ENCODE data around the gene PLCE1.

Gene PLCE1

GRCh38 chr10:93993414-93993781 is 333 bp upstream of the PLCE1 start:
- FAIRE-seq (no peak), DNase-seq (ENCODE audit: low spot score) (no peak)

DNA sequence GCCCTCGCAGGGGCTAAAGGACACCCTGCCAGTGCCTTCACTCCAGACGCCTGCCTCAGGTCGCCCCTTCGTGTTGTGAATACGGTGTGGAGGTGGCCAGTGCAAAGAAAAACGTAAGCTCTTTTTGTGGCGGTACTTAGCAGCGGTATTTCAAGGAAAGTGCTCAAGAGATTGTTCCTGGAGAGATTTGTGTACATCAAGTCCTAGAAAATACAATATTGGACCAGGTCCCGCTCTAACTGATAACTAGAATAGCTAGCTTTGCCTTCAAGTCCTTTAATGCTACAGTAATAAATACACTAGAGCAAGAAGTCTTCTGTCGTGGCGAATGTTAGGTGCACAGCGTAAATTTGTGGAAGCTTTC is 689 bp downstream of the PLCE1 start:
- no peak for FAIRE-seq

DNA sequence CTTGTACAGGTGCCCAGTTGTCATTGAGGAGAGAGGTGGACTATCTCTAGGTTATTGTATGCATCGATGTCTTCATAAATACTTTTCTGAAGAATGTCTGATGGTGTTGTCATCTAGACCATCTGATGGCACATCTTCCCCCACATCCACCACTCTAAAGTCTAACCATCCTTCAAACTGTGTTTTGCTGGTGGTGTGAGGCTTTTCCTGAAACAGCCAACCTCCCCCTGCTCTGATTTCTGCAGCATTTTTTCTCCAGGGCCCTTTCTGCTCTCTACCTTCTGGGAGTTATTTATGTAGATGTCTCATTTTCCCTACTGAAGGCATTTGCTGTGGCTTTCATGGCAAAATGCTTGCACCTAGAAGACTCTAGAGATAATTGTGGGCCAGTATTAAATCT is 1.5 kb downstream of the PLCE1 start:
- no peak for DNase-seq (ENCODE audit: low spot score)

More for the DNA sequence above, 689 bp downstream of the PLCE1 start:
- DNase-seq (ENCODE audit: low spot score) = no peak

DNA sequence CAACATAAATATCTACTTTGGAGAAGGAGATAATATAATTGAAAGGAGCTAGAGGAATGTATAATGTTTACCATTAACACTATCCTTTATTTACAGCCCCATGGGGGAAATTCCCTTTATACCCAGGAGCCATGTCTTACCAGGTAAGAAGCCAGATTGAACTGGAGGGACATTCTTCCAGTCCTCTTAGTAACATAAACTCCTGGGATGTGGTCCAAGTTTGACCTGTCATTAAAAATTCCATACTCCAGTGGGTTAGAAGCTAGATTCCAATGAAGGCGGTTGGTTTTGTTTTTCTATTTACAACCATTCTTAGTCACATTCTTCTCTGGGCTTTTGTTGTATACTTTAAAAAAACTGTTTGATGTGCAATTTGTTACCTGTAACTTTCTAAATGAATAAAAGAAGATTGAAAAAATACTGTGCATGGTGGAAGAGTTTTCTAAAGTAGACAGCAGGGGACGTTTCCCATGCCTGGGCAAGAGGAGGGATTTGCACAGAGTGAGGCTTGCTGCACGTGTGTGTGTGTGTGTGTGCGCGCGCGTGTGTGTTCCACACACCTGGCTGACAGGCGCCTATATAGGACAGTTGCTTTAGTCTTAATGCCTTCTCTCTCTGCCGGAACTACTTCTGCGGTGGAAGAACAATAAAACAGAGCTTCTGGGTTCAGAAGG is 2.0 kb downstream of the PLCE1 start:
- DNase-seq (ENCODE audit: low spot score) = peak; percentile 77
- peak; percentile 94 for FAIRE-seq

More for the DNA sequence above, 1.5 kb downstream of the PLCE1 start:
- FAIRE-seq = no peak

- FAIRE-seq (no peak), DNase-seq (ENCODE audit: low spot score) (no peak)
Observed at GRCh38 chr10:93996551-93996950, 2.8 kb downstream of the PLCE1 start.

GRCh38 chr10:93997546-93997945 is 3.8 kb downstream of the PLCE1 start:
- DNase-seq (ENCODE audit: low spot score) (no peak), FAIRE-seq (no peak)

- no peak for DNase-seq (ENCODE audit: low spot score)
- FAIRE-seq = no peak
Observed at GRCh38 chr10:93999401-93999851, 5.7 kb downstream of the PLCE1 start.

DNA sequence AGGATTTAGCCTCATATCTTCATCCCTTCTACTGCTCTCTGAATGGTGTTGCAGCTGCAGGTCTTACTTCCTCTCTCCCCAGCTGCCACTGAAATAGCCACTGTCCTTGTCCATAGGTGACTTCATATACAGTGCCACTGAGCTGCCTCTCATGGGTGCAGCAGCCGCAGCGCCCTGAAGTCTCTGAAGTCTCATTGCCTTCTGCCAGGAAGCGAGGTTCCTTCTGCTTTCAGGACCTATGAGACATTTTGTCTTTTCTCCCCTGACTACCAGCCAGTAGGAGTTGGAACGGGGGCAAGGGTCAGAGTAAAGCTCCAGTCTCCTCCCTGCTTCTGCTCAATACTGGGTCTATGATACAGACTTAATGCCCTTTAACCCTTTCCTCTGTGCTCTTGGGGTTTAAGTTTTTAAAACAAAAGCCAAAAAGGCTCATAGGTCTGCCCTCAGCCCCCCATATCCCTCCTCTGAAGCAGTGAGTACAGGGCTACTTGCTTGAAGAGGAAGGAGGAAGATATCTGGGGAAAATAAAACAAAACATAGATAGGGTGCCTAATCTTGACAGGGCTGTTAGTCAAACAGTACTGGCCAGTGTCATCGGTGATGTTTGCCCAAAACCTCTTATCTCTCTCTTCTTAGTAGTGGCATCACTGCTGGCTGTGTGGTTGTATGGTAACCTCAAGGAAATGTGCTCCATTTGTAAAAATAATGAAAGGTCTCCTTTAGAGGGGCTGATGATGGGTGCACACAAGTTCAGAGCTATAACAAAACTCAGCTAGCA is 7.1 kb downstream of the PLCE1 start:
- FAIRE-seq = no peak

DNA sequence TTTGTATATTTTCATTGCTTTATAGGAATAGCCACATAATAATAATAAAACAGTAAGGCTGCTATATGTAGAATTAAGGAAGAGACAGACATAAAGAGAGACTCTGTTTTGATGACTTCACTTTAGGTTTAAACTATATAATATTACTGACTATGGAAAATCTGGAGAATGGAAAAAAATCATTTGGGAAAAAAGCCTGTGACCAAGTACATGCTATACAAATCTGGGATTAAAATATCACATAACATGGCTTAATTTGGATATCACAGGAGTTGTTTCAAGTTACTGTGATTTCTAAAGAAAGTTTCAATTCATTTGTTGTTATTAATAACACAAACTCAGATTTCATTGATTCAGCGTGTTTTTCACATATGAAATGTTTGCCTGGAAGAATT is 7.7 kb downstream of the PLCE1 start:
- DNase-seq (ENCODE audit: low spot score) (no peak), FAIRE-seq (no peak)

More for the DNA sequence above, 7.1 kb downstream of the PLCE1 start:
- no peak for DNase-seq (ENCODE audit: low spot score)

- FAIRE-seq (no peak), DNase-seq (ENCODE audit: low spot score) (no peak)
Observed at GRCh38 chr10:94002156-94002555, 8.4 kb downstream of the PLCE1 start.

GRCh38 chr10:94003488-94003887 is 9.8 kb downstream of the PLCE1 start:
- FAIRE-seq = no peak
- DNase-seq (ENCODE audit: low spot score) = no peak

DNA sequence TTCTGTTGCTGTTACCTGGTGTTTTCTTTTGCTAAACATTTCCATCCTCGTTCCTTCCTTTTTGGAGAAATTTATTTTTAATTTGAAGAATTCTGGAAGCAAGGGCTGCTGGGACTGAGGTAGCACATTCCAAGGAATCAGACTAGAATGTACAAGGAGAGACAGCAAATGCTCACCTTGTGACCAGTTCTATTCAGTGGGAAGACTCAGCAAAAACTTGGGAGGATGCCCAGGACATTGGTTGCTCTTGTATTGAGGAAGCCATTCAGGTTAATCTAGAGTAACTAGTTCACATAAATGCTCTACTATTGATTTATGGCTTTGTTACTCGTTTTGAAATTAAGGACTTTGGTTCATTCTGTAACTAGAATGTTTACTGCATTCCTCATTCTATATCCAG is 11.3 kb downstream of the PLCE1 start:
- peak; percentile 67 for FAIRE-seq

DNA sequence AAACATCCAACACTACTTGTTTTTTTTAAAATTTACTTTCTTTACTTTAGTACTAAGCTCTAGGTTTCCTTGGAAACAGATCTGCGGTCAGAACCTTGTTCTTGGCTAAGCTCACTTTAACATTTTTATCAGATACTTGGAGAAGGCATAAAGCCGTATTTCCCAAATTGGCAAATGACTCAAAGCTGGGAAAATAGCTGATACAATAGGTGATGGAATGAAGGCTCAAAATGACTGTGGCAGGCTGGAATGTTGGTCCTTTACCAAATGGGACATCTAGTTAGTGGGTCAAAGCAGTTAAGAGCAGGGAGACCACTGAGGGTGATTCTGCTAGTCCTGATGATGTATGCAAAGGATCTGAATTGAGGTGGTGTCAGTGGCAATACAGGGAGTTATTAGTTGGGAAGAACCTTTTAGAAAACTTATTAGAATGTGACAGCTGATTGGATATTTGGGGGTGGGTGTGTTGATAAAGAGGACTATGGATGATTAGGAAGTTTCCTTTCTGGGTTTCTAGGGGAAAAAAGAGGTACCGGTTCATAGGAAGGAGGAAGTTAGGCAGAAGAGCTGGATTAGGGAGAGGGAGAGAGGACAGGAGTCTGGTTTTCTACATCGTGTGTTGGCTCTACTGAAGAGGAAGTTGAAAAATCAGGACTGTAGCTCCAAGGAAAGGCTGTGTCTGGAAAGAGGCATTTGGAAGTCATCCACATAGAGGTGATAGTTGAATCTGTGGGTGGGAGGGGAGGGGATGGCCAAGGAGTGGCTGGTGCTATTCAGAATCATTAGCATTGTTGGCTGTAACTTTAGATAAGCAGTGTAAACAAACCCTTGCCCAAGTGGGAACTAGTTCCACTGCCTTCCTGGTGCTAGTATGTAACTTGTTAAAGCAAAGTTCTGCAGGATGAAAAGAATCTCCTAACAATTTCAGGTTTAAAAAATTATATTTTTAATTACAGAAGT is 13.1 kb downstream of the PLCE1 start:
- DNase-seq (ENCODE audit: low spot score) (peak; percentile 90), FAIRE-seq (peak; percentile 92)

More for the DNA sequence above, 11.3 kb downstream of the PLCE1 start:
- peak; percentile 56 for DNase-seq (ENCODE audit: low spot score)

DNA sequence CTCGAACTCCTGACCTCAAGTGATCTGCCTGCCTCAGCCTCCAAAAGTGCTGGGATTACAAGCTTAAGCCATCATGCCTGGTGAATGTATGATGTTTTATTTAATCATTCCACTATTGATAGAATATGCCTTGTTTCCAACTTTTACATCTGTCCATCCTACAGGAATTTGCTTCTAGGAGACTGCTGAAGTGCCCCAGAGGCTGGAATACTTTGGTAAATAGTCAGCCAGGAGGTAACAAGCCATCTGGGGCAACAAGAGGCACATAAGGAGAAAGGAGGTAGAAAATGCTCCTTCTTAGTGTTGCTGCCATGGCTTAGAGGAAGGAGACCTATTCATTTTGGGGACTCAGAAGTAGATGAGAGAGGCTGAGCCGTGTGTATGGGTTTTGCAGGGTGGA is 14.8 kb downstream of the PLCE1 start:
- FAIRE-seq (no peak), DNase-seq (ENCODE audit: low spot score) (no peak)

GRCh38 chr10:94010116-94010515 is 16.4 kb downstream of the PLCE1 start:
- DNase-seq (ENCODE audit: low spot score) (no peak), FAIRE-seq (no peak)

GRCh38 chr10:94010886-94011285 is 17.2 kb downstream of the PLCE1 start:
- FAIRE-seq (no peak), DNase-seq (ENCODE audit: low spot score) (no peak)

DNA sequence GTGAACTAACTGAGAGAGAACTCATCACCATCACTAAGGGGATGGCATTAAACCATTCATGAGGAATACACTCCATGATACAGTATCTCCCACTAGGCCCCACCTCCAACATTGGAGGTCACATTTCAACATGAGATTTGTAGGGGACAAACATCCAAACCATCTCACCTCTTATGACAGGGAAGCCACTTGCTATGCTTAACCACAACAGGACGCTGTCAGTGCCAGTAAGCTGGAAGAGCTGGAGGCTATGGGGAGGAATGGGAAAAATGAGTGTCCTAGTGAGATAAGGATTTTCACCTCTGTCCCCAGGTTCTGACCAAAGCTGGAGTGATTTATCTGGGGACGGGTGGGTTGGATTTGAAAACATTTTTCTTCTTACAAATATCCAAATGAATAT is 17.6 kb downstream of the PLCE1 start:
- DNase-seq (ENCODE audit: low spot score) (no peak), FAIRE-seq (no peak)

GRCh38 chr10:94012834-94013233 is 19.1 kb downstream of the PLCE1 start:
- FAIRE-seq (no peak), DNase-seq (ENCODE audit: low spot score) (no peak)

DNA sequence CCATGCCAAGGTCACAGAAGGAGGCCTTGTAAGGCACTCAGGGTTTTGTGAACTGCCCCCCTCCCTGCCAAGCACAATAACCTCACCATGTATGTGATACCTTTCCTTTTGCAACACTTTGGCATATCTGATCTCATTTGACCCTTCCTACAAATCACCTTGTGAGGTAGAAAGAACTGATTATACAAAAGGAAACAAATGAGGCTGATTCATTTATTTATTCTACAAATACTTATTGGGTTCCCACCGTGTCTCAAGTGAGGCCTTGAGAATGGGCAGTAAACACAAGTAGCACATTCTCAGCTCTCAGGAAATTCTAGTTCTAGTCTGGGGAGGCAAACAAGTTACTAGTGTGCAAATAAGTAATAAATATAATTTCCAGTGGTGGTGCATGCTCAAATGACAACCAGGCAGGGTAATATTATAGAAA is 19.6 kb downstream of the PLCE1 start:
- DNase-seq (ENCODE audit: low spot score) = no peak
- FAIRE-seq = no peak

- DNase-seq (ENCODE audit: low spot score) = no peak
- FAIRE-seq = no peak
Observed at GRCh38 chr10:94014304-94014703, 20.6 kb downstream of the PLCE1 start.
